GM12874 (cell line): Measurements from ENCODE around the gene NAP1L3.

Experiments
- CTCF ChIP-seq: IDR thresholded peaks from 2 replicates; pipeline ENCODE4 v1.5.1; 2011; ENCODE audit warnings: low read depth, mild to moderate bottlenecking, control low read depth, low read length, moderate library complexity; ENCODE audit not compliant: insufficient read depth

Gene NAP1L3

GRCh38 chrX:93637591-93637990, 35.8 kb downstream of the NAP1L3 start:
- TF ChIP-seq CTCF, result no peak
